ENCODE data around the gene COX19. TPM values are rescaled to one million over a fixed set of nuclear protein-coding genes. Genes with fewer than 3 reads are reported as not detected.

COX19 gene
- polyA plus RNA-seq, 1 of the 3 experiments (the other 2 are of a cell fraction) = 7.6 TPM

DNA sequence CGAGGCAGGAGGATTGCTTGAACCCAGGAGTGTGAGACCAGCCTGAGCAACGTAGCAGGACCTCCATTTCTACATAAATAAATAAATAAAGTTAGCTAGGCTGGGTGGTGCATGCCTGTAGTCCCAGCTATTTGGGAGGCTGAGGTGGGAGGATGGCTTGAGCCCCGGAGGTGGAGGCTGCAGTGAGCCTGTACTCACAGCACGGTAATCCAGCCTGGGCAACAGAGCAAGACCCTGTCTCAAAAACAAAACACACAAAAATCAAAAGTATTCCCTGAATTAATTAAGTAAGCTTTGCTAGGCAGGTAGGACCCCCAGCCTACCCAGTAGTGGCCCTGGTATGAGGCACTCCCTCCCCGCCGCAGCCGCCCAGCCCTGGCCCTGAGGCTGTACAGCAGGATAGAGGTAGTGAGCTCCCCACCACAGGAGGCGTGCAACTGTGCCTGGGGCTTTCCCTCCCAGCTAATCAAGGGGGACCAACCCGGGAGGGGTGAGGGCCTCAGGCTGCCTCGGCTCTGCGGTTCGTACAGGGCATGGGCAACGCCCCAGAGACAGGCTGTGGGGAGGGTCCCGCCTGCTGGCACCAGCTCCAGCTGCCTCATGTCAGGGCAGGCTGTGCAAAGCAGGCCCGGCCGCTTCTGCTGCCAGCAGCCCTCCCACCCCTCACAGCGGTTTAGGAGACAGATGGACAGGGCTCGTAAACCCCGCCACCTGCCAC is 6.6 kb upstream of the COX19 start:
- CTCF ChIA-PET = interaction anchor here (0.8 to 3.9 kb wide), 8 partner anchors 11 to 194 kb away, joined by 3 to 66 read pairs (median 4); partner anchors contain the start of gene GPR146
- H3K79me2 ChIP-seq (ENCODE audit: insufficient read depth) = no peaks in the 10 kb centered on the region
- H3K36me3 ChIP-seq (replicated peaks in 1 of 2; ENCODE audit: control insufficient read depth in 1 of 2, insufficient read depth in 2 of 2, low read length in 1 of 2) = no peaks in the 10 kb centered on the region
- H3K4me1 ChIP-seq (ENCODE audit: control insufficient read depth in 1 of 2, insufficient read depth in 2 of 2, low read depth in 1 of 2, low read length in 1 of 2) = peaks cover 0 to 12% of the 10 kb centered on the region in 2 experiments; a peak in 1 of 4 replicates
- H3K9me3 ChIP-seq = no peaks in the 10 kb centered on the region
- no peaks in the 10 kb centered on the region for H3K9me2 ChIP-seq
- H3K9ac ChIP-seq = no peak overlapping the region
- H3F3A ChIP-seq (replicated peaks; ENCODE audit: insufficient read depth) = no peaks in the 10 kb centered on the region
- H2AFZ ChIP-seq (ENCODE audit: low read depth) = no peak overlapping the region
- H4K20me1 ChIP-seq (ENCODE audit: insufficient read depth) = no peaks in the 10 kb centered on the region
- H3K4me2 ChIP-seq = no peak overlapping the region
- WGBS (ENCODE audit: low lambda C conversion rate) = 87% methylated on average over 13 of the region's 19 CpGs
- H3K27me3 ChIP-seq (ENCODE audit: insufficient read depth) = no peaks in the 10 kb centered on the region
- POLR2A ChIA-PET = no interaction called here
- no peak overlapping the region for H3K27ac ChIP-seq (ENCODE audit: low read depth in 2 of 2, low read length in 1 of 2)
- no peak for TF ChIP-seq RXRA (IDR thresholded peaks at IDR 0.05; ENCODE audit: borderline replicate concordance, low read depth)
- no peak for TF ChIP-seq SIN3A (IDR thresholded peaks at IDR 0.05; ENCODE audit: borderline replicate concordance, low read depth, low read length)
- TF ChIP-seq RAD21 (IDR thresholded peaks at IDR 0.05; ENCODE audit: low read length) = no peak
- no peak for TF ChIP-seq TEAD4 (IDR thresholded peaks at IDR 0.05; ENCODE audit: borderline replicate concordance, insufficient read depth)
- TF ChIP-seq FOXM1 (IDR thresholded peaks at IDR 0.05; ENCODE audit: low read depth) = no peak
- TF ChIP-seq TAF1 (IDR thresholded peaks at IDR 0.05; ENCODE audit: borderline replicate concordance, low read depth, low read length) = no peak
- TF ChIP-seq, protein P1, sequence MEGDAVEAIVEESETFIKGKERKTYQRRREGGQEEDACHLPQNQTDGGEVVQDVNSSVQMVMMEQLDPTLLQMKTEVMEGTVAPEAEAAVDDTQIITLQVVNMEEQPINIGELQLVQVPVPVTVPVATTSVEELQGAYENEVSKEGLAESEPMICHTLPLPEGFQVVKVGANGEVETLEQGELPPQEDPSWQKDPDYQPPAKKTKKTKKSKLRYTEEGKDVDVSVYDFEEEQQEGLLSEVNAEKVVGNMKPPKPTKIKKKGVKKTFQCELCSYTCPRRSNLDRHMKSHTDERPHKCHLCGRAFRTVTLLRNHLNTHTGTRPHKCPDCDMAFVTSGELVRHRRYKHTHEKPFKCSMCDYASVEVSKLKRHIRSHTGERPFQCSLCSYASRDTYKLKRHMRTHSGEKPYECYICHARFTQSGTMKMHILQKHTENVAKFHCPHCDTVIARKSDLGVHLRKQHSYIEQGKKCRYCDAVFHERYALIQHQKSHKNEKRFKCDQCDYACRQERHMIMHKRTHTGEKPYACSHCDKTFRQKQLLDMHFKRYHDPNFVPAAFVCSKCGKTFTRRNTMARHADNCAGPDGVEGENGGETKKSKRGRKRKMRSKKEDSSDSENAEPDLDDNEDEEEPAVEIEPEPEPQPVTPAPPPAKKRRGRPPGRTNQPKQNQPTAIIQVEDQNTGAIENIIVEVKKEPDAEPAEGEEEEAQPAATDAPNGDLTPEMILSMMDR (IDR thresholded peaks at IDR 0.05) = no peak
- TF ChIP-seq EP300 (IDR thresholded peaks at IDR 0.05; ENCODE audit: borderline replicate concordance in 1 of 2, low read depth in 1 of 2, low read length in 1 of 2) = no peak
- TF ChIP-seq, protein P2, sequence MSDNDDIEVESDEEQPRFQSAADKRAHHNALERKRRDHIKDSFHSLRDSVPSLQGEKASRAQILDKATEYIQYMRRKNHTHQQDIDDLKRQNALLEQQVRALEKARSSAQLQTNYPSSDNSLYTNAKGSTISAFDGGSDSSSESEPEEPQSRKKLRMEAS (IDR thresholded peaks at IDR 0.05; ENCODE audit: low read depth) = no peak
- TF ChIP-seq NRF1 (IDR thresholded peaks at IDR 0.05; ENCODE audit: low read depth, low read length) = no peak
- no peak for TF ChIP-seq YY1 (IDR thresholded peaks at IDR 0.05; ENCODE audit: low read depth)
- TF ChIP-seq, protein P3, sequence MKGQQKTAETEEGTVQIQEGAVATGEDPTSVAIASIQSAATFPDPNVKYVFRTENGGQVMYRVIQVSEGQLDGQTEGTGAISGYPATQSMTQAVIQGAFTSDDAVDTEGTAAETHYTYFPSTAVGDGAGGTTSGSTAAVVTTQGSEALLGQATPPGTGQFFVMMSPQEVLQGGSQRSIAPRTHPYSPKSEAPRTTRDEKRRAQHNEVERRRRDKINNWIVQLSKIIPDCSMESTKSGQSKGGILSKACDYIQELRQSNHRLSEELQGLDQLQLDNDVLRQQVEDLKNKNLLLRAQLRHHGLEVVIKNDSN (IDR thresholded peaks at IDR 0.05; ENCODE audit: borderline replicate concordance, low read depth) = no peak
- TF ChIP-seq, protein P4, sequence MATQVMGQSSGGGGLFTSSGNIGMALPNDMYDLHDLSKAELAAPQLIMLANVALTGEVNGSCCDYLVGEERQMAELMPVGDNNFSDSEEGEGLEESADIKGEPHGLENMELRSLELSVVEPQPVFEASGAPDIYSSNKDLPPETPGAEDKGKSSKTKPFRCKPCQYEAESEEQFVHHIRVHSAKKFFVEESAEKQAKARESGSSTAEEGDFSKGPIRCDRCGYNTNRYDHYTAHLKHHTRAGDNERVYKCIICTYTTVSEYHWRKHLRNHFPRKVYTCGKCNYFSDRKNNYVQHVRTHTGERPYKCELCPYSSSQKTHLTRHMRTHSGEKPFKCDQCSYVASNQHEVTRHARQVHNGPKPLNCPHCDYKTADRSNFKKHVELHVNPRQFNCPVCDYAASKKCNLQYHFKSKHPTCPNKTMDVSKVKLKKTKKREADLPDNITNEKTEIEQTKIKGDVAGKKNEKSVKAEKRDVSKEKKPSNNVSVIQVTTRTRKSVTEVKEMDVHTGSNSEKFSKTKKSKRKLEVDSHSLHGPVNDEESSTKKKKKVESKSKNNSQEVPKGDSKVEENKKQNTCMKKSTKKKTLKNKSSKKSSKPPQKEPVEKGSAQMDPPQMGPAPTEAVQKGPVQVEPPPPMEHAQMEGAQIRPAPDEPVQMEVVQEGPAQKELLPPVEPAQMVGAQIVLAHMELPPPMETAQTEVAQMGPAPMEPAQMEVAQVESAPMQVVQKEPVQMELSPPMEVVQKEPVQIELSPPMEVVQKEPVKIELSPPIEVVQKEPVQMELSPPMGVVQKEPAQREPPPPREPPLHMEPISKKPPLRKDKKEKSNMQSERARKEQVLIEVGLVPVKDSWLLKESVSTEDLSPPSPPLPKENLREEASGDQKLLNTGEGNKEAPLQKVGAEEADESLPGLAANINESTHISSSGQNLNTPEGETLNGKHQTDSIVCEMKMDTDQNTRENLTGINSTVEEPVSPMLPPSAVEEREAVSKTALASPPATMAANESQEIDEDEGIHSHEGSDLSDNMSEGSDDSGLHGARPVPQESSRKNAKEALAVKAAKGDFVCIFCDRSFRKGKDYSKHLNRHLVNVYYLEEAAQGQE (IDR thresholded peaks at IDR 0.05; ENCODE audit: low read depth, low read length) = no peak
- no peak for TF ChIP-seq CHD2 (IDR thresholded peaks at IDR 0.05; ENCODE audit: low read length, partially characterized antibody)
- no peak for TF ChIP-seq EZH2phosphoT487 (IDR thresholded peaks at IDR 0.05; ENCODE audit: borderline replicate concordance, low read depth)
- TF ChIP-seq JUND (IDR thresholded peaks at IDR 0.05) = no peak
- no peak for DNase-seq
- H3K4me3 ChIP-seq (ENCODE audit: low read depth in 2 of 2, low read length in 1 of 2) = no peak overlapping the region
